KMS-11 (cell line): ENCODE data around the gene LRIF1.

Experiments
- H2AFZ ChIP-seq: fragments of 200-600 bp; sonication (generic); 2 replicates; pipeline ENCODE4 v1.6.1; 2016; ENCODE audit warnings: antibody characterized with exemption, mixed run types, low read depth
- H3K27ac ChIP-seq: fragments of 200-600 bp; sonication (generic); 2 replicates; pipeline ENCODE4 v1.6.1; 2016; ENCODE audit warnings: mild to moderate bottlenecking, mixed run types
- H3K27me3 ChIP-seq: fragments of 200-600 bp; sonication (generic); 2 replicates; pipeline ENCODE4 v1.6.1; 2017; ENCODE audit warnings: mild to moderate bottlenecking, low read depth, mixed run types, moderate library complexity; ENCODE audit not compliant: insufficient read depth
- H3K36me3 ChIP-seq: fragments of 200-600 bp; sonication (generic); 2 replicates; pipeline ENCODE4 v1.6.1; 2017; ENCODE audit warnings: mild to moderate bottlenecking, mixed run types; ENCODE audit not compliant: insufficient read depth
- H3K4me1 ChIP-seq: fragments of 200-600 bp; sonication (generic); 2 replicates; pipeline ENCODE4 v1.6.1; 2016; ENCODE audit warnings: mild to moderate bottlenecking, low read depth, mixed run types; ENCODE audit not compliant: poor library complexity, severe bottlenecking
- H3K4me2 ChIP-seq: fragments of 200-600 bp; sonication (generic); 2 replicates; pipeline ENCODE4 v1.7.0; 2016; ENCODE audit warnings: mild to moderate bottlenecking, mixed run types
- H3K4me3 ChIP-seq: fragments of 200-600 bp; sonication (generic); IDR thresholded peaks from 2 replicates; pipeline ENCODE4 v1.6.1; 2017; ENCODE audit warnings: low read depth, low read length, mixed read lengths; ENCODE audit not compliant: insufficient read depth
- H3K79me2 ChIP-seq: fragments of 200-600 bp; sonication (generic); 2 replicates; pipeline ENCODE4 v1.6.1; 2016; ENCODE audit warnings: low read depth, mixed run types; ENCODE audit not compliant: insufficient read depth
- H3K9ac ChIP-seq: fragments of 200-600 bp; sonication (generic); 2 replicates; pipeline ENCODE4 v1.6.1; 2016; ENCODE audit warnings: mild to moderate bottlenecking, mixed run types
- H4K20me1 ChIP-seq: fragments of 200-600 bp; sonication (generic); 2 replicates; pipeline ENCODE4 v1.6.1; 2016; ENCODE audit warnings: mild to moderate bottlenecking, mixed run types; ENCODE audit not compliant: insufficient read depth
- TF ChIP-seq, protein P1 (sequence below): fragments of 200-600 bp; sonication (generic); conservative IDR thresholded peaks from 2 replicates; pipeline ENCODE4 v1.6.1; 2017; ENCODE audit warnings: low read depth, mild to moderate bottlenecking, antibody characterized with exemption, low read length, moderate library complexity, mixed read lengths

Gene LRIF1

DNA sequence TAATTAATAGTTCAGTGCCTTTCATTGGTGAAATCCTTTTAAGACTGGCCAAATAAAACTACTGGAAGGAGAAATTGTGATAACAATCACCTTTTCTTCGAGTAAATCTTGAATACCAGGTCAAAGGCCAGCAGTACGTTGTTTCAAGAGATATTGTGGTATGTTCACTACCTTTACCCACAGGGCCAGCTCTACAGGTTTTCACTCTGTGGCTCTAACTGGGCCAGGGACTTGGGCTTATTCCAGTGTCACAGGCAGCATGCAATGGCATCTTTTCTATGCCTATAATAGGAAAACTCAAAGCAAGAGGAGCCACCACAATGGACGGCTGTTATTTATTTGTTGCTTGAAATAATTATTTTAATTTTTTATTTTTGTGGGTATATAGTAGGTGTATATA, 26.8 kb upstream of the LRIF1 start:
- H4K20me1 ChIP-seq, result no peaks in the 10 kb centered on the region
- no peaks in the 10 kb centered on the region for H3K79me2 ChIP-seq
- H3K4me1 ChIP-seq, result no peaks in the 10 kb centered on the region
- H3K4me2 ChIP-seq, result no peak overlapping the region
- TF ChIP-seq, protein P1, sequence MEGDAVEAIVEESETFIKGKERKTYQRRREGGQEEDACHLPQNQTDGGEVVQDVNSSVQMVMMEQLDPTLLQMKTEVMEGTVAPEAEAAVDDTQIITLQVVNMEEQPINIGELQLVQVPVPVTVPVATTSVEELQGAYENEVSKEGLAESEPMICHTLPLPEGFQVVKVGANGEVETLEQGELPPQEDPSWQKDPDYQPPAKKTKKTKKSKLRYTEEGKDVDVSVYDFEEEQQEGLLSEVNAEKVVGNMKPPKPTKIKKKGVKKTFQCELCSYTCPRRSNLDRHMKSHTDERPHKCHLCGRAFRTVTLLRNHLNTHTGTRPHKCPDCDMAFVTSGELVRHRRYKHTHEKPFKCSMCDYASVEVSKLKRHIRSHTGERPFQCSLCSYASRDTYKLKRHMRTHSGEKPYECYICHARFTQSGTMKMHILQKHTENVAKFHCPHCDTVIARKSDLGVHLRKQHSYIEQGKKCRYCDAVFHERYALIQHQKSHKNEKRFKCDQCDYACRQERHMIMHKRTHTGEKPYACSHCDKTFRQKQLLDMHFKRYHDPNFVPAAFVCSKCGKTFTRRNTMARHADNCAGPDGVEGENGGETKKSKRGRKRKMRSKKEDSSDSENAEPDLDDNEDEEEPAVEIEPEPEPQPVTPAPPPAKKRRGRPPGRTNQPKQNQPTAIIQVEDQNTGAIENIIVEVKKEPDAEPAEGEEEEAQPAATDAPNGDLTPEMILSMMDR, result no peak
- H2AFZ ChIP-seq, result no peak overlapping the region
- no peak overlapping the region for H3K27ac ChIP-seq
- no peak overlapping the region for H3K4me3 ChIP-seq
- H3K9ac ChIP-seq, result no peak overlapping the region
- H3K27me3 ChIP-seq, result no peaks in the 10 kb centered on the region
- no peaks in the 10 kb centered on the region for H3K36me3 ChIP-seq

DNA sequence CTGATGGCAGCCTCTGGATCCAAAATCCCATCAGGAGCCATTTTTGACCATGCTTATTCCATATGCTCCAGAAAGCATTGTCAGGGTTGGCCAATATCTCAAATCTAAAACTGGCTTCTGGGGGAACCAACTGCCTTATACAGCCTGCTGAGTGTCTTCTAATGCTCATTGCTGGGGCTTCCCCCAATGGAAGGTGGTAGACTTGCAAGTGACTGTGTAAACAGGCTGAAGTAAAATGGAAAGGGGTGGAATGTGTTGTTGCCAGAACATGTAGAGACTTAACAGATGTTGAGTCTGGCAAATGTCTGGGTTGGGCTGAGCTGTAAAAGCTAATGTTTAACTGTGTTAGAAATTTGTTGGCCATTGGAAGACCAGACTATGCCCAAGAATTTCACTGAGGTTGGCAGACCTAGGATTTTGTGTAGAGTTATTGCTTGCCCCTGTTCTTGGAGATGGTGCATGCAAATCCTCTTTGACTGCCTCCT, 22.7 kb upstream of the LRIF1 start:
- Histone ChIP-seq H4K20me1 (no peaks in the 10 kb centered on the region), H2AFZ (no peak overlapping the region), H3K4me1 (no peaks in the 10 kb centered on the region), H3K36me3 (no peaks in the 10 kb centered on the region), H3K79me2 (no peaks in the 10 kb centered on the region), H3K4me2 (no peak overlapping the region), H3K9ac (no peak overlapping the region), H3K27ac (no peak overlapping the region), H3K4me3 (no peak overlapping the region), H3K27me3 (no peaks in the 10 kb centered on the region)
- TF ChIP-seq, protein P1, result no peak

DNA sequence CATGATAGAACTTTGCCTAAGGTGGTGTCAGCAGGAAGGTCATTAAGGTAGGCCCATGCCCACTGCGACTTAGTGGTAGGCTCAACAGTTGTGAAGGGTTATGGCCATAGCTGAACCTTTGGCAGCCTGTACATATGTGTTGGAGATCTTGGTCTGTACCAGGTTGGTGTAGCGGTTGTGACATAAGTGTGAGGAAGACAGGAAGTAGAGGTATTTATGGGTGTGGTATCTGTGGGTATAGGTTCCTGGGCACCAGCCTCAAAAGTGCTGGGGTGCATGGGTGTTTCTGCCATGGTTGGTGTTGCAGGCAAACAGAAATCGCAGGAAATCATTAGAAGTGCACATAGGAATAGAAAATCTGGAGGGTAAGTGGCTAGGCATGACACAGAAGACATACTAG, 18.6 kb upstream of the LRIF1 start:
- no peaks in the 10 kb centered on the region for H3K27me3 ChIP-seq
- H4K20me1 ChIP-seq, result no peaks in the 10 kb centered on the region
- H3K79me2 ChIP-seq, result no peaks in the 10 kb centered on the region
- no peak overlapping the region for H3K9ac ChIP-seq
- no peak overlapping the region for H3K4me2 ChIP-seq
- no peaks in the 10 kb centered on the region for H3K4me1 ChIP-seq
- no peak overlapping the region for H3K27ac ChIP-seq
- H3K36me3 ChIP-seq, result no peaks in the 10 kb centered on the region
- TF ChIP-seq, protein P1, result no peak
- H2AFZ ChIP-seq, result no peak overlapping the region
- H3K4me3 ChIP-seq, result no peak overlapping the region

DNA sequence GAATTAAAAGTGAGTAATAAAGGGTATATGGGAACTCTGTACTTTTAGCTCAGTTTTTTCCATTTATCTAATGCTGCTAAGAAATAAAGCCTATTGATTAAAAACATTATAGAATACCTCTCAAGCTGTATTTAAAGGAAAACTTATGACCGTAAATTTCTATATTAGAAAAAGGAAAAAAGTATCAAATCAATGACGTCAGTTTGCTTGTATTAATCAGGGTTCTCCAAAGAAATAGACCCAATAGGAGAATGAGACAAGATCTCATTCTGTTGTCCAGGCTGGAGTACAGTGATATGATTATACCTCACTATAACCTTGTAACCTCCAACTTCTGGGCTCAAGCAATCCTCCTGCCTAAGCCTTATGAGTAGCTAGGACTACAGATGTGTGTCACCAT, 15.4 kb upstream of the LRIF1 start:
- Histone ChIP-seq H2AFZ (no peak overlapping the region), H3K4me1 (no peaks in the 10 kb centered on the region), H3K36me3 (no peaks in the 10 kb centered on the region), H3K4me2 (no peak overlapping the region), H3K4me3 (no peak overlapping the region), H3K27me3 (no peaks in the 10 kb centered on the region), H4K20me1 (no peaks in the 10 kb centered on the region), H3K79me2 (no peaks in the 10 kb centered on the region), H3K9ac (no peak overlapping the region), H3K27ac (no peak overlapping the region)
- TF ChIP-seq, protein P1, result no peak
